Sigmoid colon (tissue), 7 donors: Measurements from ENCODE around the gene FAM83E. TPM values are rescaled to one million over a fixed set of nuclear protein-coding genes. Genes with fewer than 3 reads are reported as not detected.

ENCODE experiments used
- DNase-seq: peaks from one replicate; pipeline ENCODE4 v3.0.0-alpha.2; 2019
- H3K27ac ChIP-seq, 4 donors: fragments of 200-600 bp; sonication (generic); one replicate each; pipeline ENCODE4 v1.5.1; 2016 to 2019; ENCODE audit warnings: mild to moderate bottlenecking in 1 of 4
- H3K27me3 ChIP-seq, 3 donors: fragments of 200-600 bp; sonication (generic); one replicate each; pipeline ENCODE4 v1.5.1; 2019; ENCODE audit warnings: mild to moderate bottlenecking in 1 of 3
- H3K36me3 ChIP-seq, 4 donors: fragments of 200-600 bp; sonication (generic); one replicate each; pipeline ENCODE4 v1.5.1; 2016 to 2019
- H3K4me1 ChIP-seq, 4 donors: fragments of 200-600 bp; sonication (generic); one replicate each; pipeline ENCODE4 v1.5.1; 2017 to 2019
- H3K4me3 ChIP-seq, 4 donors: fragments of 200-600 bp; sonication (generic); one replicate each; pipeline ENCODE4 v1.5.1; 2017 to 2019; ENCODE audit warnings: mild to moderate bottlenecking in 2 of 4, moderate library complexity in 1 of 4
- H3K9me3 ChIP-seq, 4 donors: fragments of 200-600 bp in 3 of 4; sonication (generic) in 3 of 4; one replicate each; pipeline versions ENCODE4 v1.5.1 to v1.6.1; 2013 to 2019
- EP300 ChIP-seq, 4 donors: sonication (generic); formaldehyde crosslinking; IDR thresholded peaks; one replicate each; pipeline ENCODE4 v1.6.1; 2017; ENCODE audit warnings: antibody characterized with exemption in 4 of 4
- POLR2A ChIP-seq, 2 donors: fragments of 450-650 bp; IDR thresholded peaks; one replicate each; pipeline ENCODE4 v1.6.1; 2016; ENCODE audit warnings: antibody characterized with exemption in 2 of 2, mild to moderate bottlenecking in 2 of 2, moderate library complexity in 2 of 2
- POLR2AphosphoS5 ChIP-seq, 4 donors: sonication (generic); formaldehyde crosslinking; IDR thresholded peaks; one replicate each; pipeline ENCODE4 v1.6.1; 2017; ENCODE audit warnings: antibody characterized with exemption in 4 of 4
- WGBS, 2 donors: extraction: QIAGEN DNeasy Blood & Tissue Kit; methylation state at CpG; one replicate each; pipeline ENCODE4 v1.1.7; 2013; 5-methylcytosine and 5-hydroxymethylcytosine counted together
- intact Hi-C: fragments of 100-400 bp; cut with DNase I; formaldehyde crosslinking; loops from one replicate; pipeline ENCODE4 v1.15.1; 2023
- polyA plus RNA-seq, 3 donors: library from polyadenylated mRNA; stranded (reverse); fragments of 200-250 nt; gene quantifications; one replicate each; pipeline ENCODE4 v1.2.3, GENCODE V29; 2013
- total RNA-seq, 4 donors: library from RNA; depleted of rRNA; stranded (reverse); fragments of >200 nt; gene quantifications; one replicate each; pipeline ENCODE4 v1.1.0, GENCODE V29; 2016
- TF ChIP-seq, protein P1 (sequence below), 4 experiments: fragments of 450-650 bp in 3 of 4; fragments of 200-600 bp in 1 of 4; IDR thresholded peaks; one replicate each; pipeline ENCODE4 v1.5.1; 2016 to 2019; ENCODE audit warnings: antibody characterized with exemption in 4 of 4, mild to moderate bottlenecking in 3 of 4, moderate library complexity in 2 of 4
- donor health status: healthy with polysubstance abuse.
- donor health status: Bipolar disorder and iron deficiency.
- donor health status: healthy.

Gene FAM83E
- total and polyA plus RNA-seq, 7 donors = 109 to 168 (median 125) TPM; not detected in 4

DNA sequence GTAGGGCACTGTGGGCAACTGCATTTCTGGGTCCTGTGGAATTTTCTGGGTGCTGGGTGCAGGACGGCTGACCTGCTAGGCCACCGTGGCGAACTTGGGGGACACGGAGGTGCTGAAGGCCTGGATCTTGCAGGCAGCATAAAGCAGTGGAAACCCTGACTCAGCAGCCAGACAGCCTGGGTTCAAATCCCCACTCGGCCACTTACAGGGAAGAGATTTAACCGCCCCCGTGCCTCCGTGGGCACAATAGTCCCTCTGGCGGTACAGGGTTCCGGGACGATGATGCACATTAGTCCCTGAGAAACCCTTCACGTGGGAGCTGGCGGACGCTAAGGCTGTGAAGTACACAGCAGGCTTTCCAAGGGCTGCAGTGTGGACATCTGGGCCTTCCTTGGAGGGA, 3.0 kb downstream of the FAM83E start:
- Histone ChIP-seq H3K36me3 (peaks cover 10 to 23% (median 20%) of the 10 kb centered on the region in 4 donors), H3K4me1 (peaks cover 0 to 15% (median 10%) of the 10 kb centered on the region in 4 donors), H3K27ac (no peak overlapping the region), H3K27me3 (no peaks in the 10 kb centered on the region), H3K9me3 (no peaks in the 10 kb centered on the region), H3K4me3 (no peak overlapping the region)
- DNase-seq = no peak
- intact Hi-C loops = no loop called here
- 88 to 93% methylated on average over 14 of the region's 14 CpGs for WGBS, 2 donors
- TF ChIP-seq EP300 (IDR thresholded peaks at IDR 0.05) (no peak), POLR2AphosphoS5 (IDR thresholded peaks at IDR 0.05) (no peak), POLR2A (IDR thresholded peaks at IDR 0.05) (no peak)
- TF ChIP-seq, protein P1, sequence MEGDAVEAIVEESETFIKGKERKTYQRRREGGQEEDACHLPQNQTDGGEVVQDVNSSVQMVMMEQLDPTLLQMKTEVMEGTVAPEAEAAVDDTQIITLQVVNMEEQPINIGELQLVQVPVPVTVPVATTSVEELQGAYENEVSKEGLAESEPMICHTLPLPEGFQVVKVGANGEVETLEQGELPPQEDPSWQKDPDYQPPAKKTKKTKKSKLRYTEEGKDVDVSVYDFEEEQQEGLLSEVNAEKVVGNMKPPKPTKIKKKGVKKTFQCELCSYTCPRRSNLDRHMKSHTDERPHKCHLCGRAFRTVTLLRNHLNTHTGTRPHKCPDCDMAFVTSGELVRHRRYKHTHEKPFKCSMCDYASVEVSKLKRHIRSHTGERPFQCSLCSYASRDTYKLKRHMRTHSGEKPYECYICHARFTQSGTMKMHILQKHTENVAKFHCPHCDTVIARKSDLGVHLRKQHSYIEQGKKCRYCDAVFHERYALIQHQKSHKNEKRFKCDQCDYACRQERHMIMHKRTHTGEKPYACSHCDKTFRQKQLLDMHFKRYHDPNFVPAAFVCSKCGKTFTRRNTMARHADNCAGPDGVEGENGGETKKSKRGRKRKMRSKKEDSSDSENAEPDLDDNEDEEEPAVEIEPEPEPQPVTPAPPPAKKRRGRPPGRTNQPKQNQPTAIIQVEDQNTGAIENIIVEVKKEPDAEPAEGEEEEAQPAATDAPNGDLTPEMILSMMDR (IDR thresholded peaks at IDR 0.05) = no peak

DNA sequence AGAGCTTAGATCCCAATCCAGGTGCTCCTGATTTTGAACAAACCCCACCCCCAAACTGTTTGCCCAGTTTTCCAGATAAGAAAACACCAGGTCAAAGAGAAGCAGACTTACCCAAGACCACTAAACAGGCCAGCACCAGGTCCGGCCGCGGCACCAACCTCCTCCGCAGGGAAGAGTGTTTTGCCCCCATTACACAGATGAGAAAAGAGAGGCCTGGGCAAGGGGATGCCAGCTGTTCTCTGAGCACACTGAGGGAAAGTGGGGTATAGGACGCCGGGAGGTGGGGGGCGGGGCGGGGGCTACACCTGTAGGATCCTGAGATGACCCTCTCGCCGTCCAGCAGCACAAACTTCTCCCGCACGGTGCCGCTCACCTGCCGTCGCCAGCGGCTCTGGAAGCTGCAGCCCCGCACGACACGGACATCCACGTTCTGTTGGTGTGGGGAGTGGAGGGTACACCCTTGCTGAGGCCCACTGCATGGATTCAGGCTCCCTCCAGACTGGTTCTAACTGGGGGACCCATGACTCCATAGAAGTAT, 5.2 kb downstream of the FAM83E start:
- Histone ChIP-seq H3K27me3 (no peaks in the 10 kb centered on the region), H3K4me1 (no peaks in the 10 kb centered on the region), H3K9me3 (no peaks in the 10 kb centered on the region), H3K36me3 (peaks cover 0 to under 1% (median 0%) of the 10 kb centered on the region in 4 donors), H3K4me3 (no peak overlapping the region), H3K27ac (no peak overlapping the region)
- DNase-seq = no peak
- intact Hi-C loops = no loop called here
- TF ChIP-seq POLR2AphosphoS5 (IDR thresholded peaks at IDR 0.05) (no peak), POLR2A (IDR thresholded peaks at IDR 0.05) (no peak), EP300 (IDR thresholded peaks at IDR 0.05) (no peak)
- TF ChIP-seq, protein P1 (IDR thresholded peaks at IDR 0.05) = no peak
- WGBS, 2 donors = 94 to 95% methylated on average over 20 of the region's 20 CpGs

DNA sequence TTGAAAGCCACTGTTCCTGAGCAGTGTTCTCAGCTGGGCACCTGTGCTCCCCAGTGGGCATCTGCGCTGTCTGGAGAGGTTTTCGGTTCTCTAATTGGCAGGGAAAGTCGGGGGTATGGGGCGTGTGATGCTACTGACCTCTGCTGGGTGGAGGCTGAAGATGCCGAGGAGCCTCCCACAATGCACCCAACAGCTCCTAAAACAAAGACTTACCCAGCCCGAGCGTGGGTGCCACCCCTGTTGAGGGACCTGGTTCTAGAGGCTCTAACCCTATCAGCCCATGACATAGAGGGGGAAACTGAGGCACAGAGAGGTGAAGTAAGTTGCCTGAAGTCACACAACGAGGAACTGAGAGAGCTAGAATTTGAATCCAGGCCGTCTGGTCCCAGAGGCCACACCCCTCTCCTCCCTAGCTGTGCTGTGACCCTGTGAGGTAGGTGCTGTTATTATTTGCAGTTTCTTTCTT, 6.0 kb downstream of the FAM83E start:
- no peaks in the 10 kb centered on the region for H3K4me1 ChIP-seq
- no peak for DNase-seq
- H3K27me3 ChIP-seq = no peaks in the 10 kb centered on the region
- H3K9me3 ChIP-seq = no peaks in the 10 kb centered on the region
- H3K4me3 ChIP-seq = no peak overlapping the region
- TF ChIP-seq POLR2A (IDR thresholded peaks at IDR 0.05) (no peak), EP300 (IDR thresholded peaks at IDR 0.05) (no peak), POLR2AphosphoS5 (IDR thresholded peaks at IDR 0.05) (no peak)
- TF ChIP-seq, protein P1 (IDR thresholded peaks at IDR 0.05) = peak in 2 of 4 experiments; percentile 17 to 39
- no peak overlapping the region for H3K27ac ChIP-seq
- WGBS, 2 donors = 8 to 12% methylated on average over 9 of the region's 9 CpGs
- intact Hi-C loops = no loop called here
- H3K36me3 ChIP-seq = no peaks in the 10 kb centered on the region

DNA sequence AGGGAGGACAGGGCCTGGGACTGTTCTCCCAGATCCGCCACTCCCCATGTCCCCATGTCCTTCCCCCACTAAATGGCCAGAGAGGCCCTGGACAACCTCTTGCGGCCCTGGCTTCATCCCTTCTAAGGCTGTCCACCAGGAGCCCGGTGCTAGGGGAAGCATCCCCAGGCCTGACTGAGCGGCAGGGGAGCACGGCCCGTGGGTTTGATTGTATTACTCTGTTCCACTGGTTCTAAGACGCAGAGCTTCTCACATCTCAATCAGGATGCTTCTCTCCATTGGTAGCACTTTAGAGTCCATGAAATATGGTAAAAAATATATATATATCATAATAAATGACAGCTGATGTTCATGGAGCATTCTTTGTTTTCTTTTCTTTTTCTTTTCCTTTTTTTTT, 7.5 kb downstream of the FAM83E start:
- Histone ChIP-seq H3K4me1 (no peaks in the 10 kb centered on the region), H3K36me3 (no peaks in the 10 kb centered on the region), H3K4me3 (no peak overlapping the region), H3K27ac (no peak overlapping the region), H3K27me3 (no peaks in the 10 kb centered on the region), H3K9me3 (no peaks in the 10 kb centered on the region)
- no peak for DNase-seq
- intact Hi-C loops = no loop called here
- TF ChIP-seq, protein P1 (IDR thresholded peaks at IDR 0.05) = no peak
- TF ChIP-seq EP300 (IDR thresholded peaks at IDR 0.05) (no peak), POLR2AphosphoS5 (IDR thresholded peaks at IDR 0.05) (no peak), POLR2A (IDR thresholded peaks at IDR 0.05) (no peak)
- 89 to 92% methylated on average over 7 of the region's 7 CpGs for WGBS, 2 donors
